Measurements from ENCODE around the gene EIF4A3.

EIF4A3 gene

GRCh38 chr17:80111702-80112470 lies 35.0 kb downstream of the EIF4A3 start (continued):
- no peak for TF ChIP-seq POU6F1 (CRISPR knock-in tag; IDR thresholded peaks at IDR 0.05; ENCODE audit: borderline replicate concordance, low read depth)

GRCh38 chr17:80110927-80111701 lies 35.8 kb downstream of the EIF4A3 start:
- TF ChIP-seq TCF4 (CRISPR knock-in tag; IDR thresholded peaks at IDR 0.05; ENCODE audit: borderline replicate concordance) (no peak), ZNF8 (CRISPR knock-in tag; IDR thresholded peaks at IDR 0.05) (no peak), SNAI2 (CRISPR knock-in tag; IDR thresholded peaks at IDR 0.05) (no peak), POU6F1 (CRISPR knock-in tag; IDR thresholded peaks at IDR 0.05; ENCODE audit: borderline replicate concordance, low read depth) (no peak)
- no peak for ATAC-seq

- ATAC-seq, result no peak
- TF ChIP-seq ESRRG (CRISPR knock-in tag; IDR thresholded peaks at IDR 0.05), result no peak
- no peak for TF ChIP-seq ZC3H10 (CRISPR knock-in tag; IDR thresholded peaks at IDR 0.05)
- TF ChIP-seq ZNF8 (CRISPR knock-in tag; IDR thresholded peaks at IDR 0.05), result no peak
- no peak for TF ChIP-seq ARNTL (CRISPR knock-in tag; IDR thresholded peaks at IDR 0.05; ENCODE audit: borderline replicate concordance, low read depth)
- no peak for TF ChIP-seq TCF4 (CRISPR knock-in tag; IDR thresholded peaks at IDR 0.05; ENCODE audit: borderline replicate concordance)
- TF ChIP-seq TOX (CRISPR knock-in tag; IDR thresholded peaks at IDR 0.05; ENCODE audit: borderline replicate concordance), result no peak
These were observed 36.5 kb downstream of the EIF4A3 start for GRCh38 chr17:80110447-80110812.

- no peak for ATAC-seq
- TF ChIP-seq ESRRG (CRISPR knock-in tag; IDR thresholded peaks at IDR 0.05) (no peak), ISL1 (CRISPR knock-in tag; IDR thresholded peaks at IDR 0.05) (no peak), CSRNP3 (CRISPR knock-in tag; IDR thresholded peaks at IDR 0.05) (no peak), GLIS3 (CRISPR knock-in tag; IDR thresholded peaks at IDR 0.05) (no peak), SNAI2 (CRISPR knock-in tag; IDR thresholded peaks at IDR 0.05) (no peak), ARNTL (CRISPR knock-in tag; IDR thresholded peaks at IDR 0.05; ENCODE audit: borderline replicate concordance, low read depth) (no peak), ZNF565 (CRISPR knock-in tag; conservative IDR thresholded peaks at IDR 0.05; ENCODE audit: low read depth) (no peak), CREB5 (CRISPR knock-in tag; IDR thresholded peaks at IDR 0.05; ENCODE audit: low read depth) (no peak), TOX (CRISPR knock-in tag; IDR thresholded peaks at IDR 0.05; ENCODE audit: borderline replicate concordance) (no peak), OSR1 (CRISPR knock-in tag; IDR thresholded peaks at IDR 0.05) (no peak), ZNF70 (CRISPR knock-in tag; IDR thresholded peaks at IDR 0.05) (no peak), PPARA (CRISPR knock-in tag; IDR thresholded peaks at IDR 0.05; ENCODE audit: borderline replicate concordance) (no peak), ZFP30 (CRISPR knock-in tag; IDR thresholded peaks at IDR 0.05) (no peak), TCF4 (CRISPR knock-in tag; IDR thresholded peaks at IDR 0.05; ENCODE audit: borderline replicate concordance) (no peak), CSDC2 (CRISPR knock-in tag; IDR thresholded peaks at IDR 0.05) (no peak), POU6F1 (CRISPR knock-in tag; IDR thresholded peaks at IDR 0.05; ENCODE audit: borderline replicate concordance, low read depth) (no peak), RARB (CRISPR knock-in tag; IDR thresholded peaks at IDR 0.05) (no peak), ZC3H10 (CRISPR knock-in tag; IDR thresholded peaks at IDR 0.05) (no peak), BACH2 (CRISPR knock-in tag; IDR thresholded peaks at IDR 0.05; ENCODE audit: borderline replicate concordance) (no peak), ZNF8 (CRISPR knock-in tag; IDR thresholded peaks at IDR 0.05) (no peak)
These were observed 37.0 kb downstream of the EIF4A3 start for GRCh38 chr17:80109713-80110446.

All from SK-N-SH treated with all-trans-retinoic acid at 6 μM for 48 hours (cell line).